Transverse colon (tissue), 4 donors: ENCODE data around the gene PCBP2. TPM values are rescaled to one million over a fixed set of nuclear protein-coding genes. Genes with fewer than 3 reads are reported as not detected.

Experiments
- DNase-seq: peaks from one replicate; pipeline ENCODE4 v3.0.0-alpha.2; 2019
- H3K27ac ChIP-seq, 4 donors: fragments of 200-600 bp; sonication (generic); 2 replicates each; pipeline ENCODE4 v1.5.1; 2016 to 2018; ENCODE audit warnings: inconsistent platforms in 4 of 4
- H3K27me3 ChIP-seq: fragments of 200-600 bp; sonication (generic); 2 replicates; pipeline ENCODE4 v1.5.1; 2017; ENCODE audit warnings: inconsistent platforms
- H3K36me3 ChIP-seq, 4 donors: fragments of 200-600 bp; sonication (generic); 2 replicates each; pipeline ENCODE4 v1.5.1; 2017 to 2019; ENCODE audit warnings: inconsistent platforms in 4 of 4
- H3K4me1 ChIP-seq, 4 donors: fragments of 200-600 bp; sonication (generic); 2 replicates each; pipeline ENCODE4 v1.5.1; 2017 to 2020; ENCODE audit warnings: inconsistent platforms in 4 of 4
- H3K4me3 ChIP-seq, 4 donors: fragments of 200-600 bp; sonication (generic); 1 replicate in 1 of 4; 2 replicates in 3 of 4; pipeline versions ENCODE4 v1.5.1 to v1.6.1; 2017 to 2019; ENCODE audit warnings: inconsistent platforms in 4 of 4
- H3K9me3 ChIP-seq, 2 donors: fragments of 200-600 bp; sonication (generic); 2 replicates each; pipeline ENCODE4 v1.5.1; 2017 to 2019; ENCODE audit warnings: inconsistent platforms in 2 of 2
- EP300 ChIP-seq: sonication (generic); formaldehyde crosslinking; IDR thresholded peaks from one replicate; pipeline ENCODE4 v1.6.1; 2017; ENCODE audit warnings: antibody characterized with exemption, low read depth
- POLR2A ChIP-seq: fragments of 450-650 bp; IDR thresholded peaks from one replicate; pipeline ENCODE4 v1.6.1; 2016; ENCODE audit warnings: antibody characterized with exemption, mild to moderate bottlenecking, moderate library complexity
- POLR2AphosphoS5 ChIP-seq, 3 donors: sonication (generic); formaldehyde crosslinking; IDR thresholded peaks; one replicate each; pipeline ENCODE4 v1.6.1; 2016; ENCODE audit warnings: antibody characterized with exemption in 3 of 3
- WGBS, 2 donors: methylation state at CpG; one replicate each; pipeline ENCODE4 v1.1.5; 2018; ENCODE audit warnings: low coverage in 1 of 2; 5-methylcytosine and 5-hydroxymethylcytosine counted together
- in situ Hi-C, 4 donors: fragments of 200-750 bp; cut with MboI; loops; one replicate each; pipeline versions ENCODE4 v1.15.0 to v1.15.1; 2017; ENCODE audit warnings: low sequenced_read_pairs in 3 of 4, low pct_ligation_motif_present in 1 of 4, low pct_unique_long_range_greater_than_20kb in 1 of 4
- intact Hi-C: fragments of 100-400 bp; cut with DNase I; formaldehyde crosslinking; loops from one replicate; pipeline ENCODE4 v1.15.1; 2023; ENCODE audit warnings: low total_unique reads
- total RNA-seq, 4 donors: library from RNA; depleted of rRNA; stranded (reverse); fragments of >200 nt; gene quantifications; one replicate each; pipeline ENCODE4 v1.1.0, GENCODE V29; 2016
- TF ChIP-seq, protein P1 (sequence below), 5 experiments: fragments of 200-600 bp in 3 of 5; fragments of 450-650 bp in 2 of 5; sonication (generic) in 3 of 5; IDR thresholded peaks; 1 replicate in 2 of 5; 2 replicates in 3 of 5; pipeline ENCODE4 v1.5.1; 2016 to 2017; ENCODE audit warnings: antibody characterized with exemption in 5 of 5, inconsistent platforms in 3 of 5, mild to moderate bottlenecking in 2 of 5, moderate library complexity in 1 of 5

The PCBP2 gene
- total RNA-seq, 4 donors from 2014 or later: 340 to 492 (median 432) TPM

DNA sequence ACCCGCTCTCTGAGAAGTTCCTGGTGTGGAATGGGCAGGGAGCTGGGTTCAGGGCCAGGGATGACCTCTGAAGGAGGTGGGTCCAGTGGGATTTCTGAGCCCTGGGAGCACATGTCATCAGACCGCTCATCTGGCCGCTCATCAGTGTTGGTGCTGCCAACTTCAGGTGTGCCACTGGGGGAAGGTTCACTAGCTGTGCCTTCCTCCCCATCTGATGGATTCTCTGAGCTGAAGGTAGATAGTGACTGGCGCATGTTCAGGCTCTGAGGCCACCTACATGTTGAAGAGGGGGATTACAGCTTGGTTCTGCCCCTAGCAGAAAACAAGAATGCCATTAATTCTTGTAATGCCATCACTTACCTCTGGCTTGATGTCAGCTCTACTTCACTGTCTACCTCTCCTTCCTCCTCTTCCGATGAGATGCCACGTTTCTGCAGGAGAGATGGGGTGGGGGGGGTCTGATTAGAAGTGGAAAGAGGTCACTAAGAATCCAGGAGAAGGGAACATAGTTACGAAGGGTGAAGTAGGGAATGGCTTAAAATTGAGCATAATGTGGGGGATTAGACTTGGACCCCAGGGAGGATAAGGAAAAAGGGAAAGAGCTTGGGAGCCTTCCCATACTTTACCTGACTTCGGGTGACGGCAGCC lies 30.2 kb downstream of the PCBP2 start:
- Histone ChIP-seq H3K9me3 (no peaks in the 10 kb centered on the region), H3K36me3 (peaks cover 0 to 37% (median 15%) of the 10 kb centered on the region in 4 donors), H3K27ac (no peak overlapping the region), H3K4me3 (no peak overlapping the region), H3K27me3 (no peaks in the 10 kb centered on the region), H3K4me1 (peaks cover 0 to 12% (median 9%) of the 10 kb centered on the region in 4 donors)
- in situ Hi-C loops (no loop called here), intact Hi-C loops (no loop called here)
- no peak for DNase-seq
- TF ChIP-seq POLR2AphosphoS5 (IDR thresholded peaks at IDR 0.05) (peak in 1 of 3 donors; percentile 1), POLR2A (no peak)
- WGBS, 2 donors: 78 to 97% methylated on average over 5 to 9 of the region's 9 CpGs

DNA sequence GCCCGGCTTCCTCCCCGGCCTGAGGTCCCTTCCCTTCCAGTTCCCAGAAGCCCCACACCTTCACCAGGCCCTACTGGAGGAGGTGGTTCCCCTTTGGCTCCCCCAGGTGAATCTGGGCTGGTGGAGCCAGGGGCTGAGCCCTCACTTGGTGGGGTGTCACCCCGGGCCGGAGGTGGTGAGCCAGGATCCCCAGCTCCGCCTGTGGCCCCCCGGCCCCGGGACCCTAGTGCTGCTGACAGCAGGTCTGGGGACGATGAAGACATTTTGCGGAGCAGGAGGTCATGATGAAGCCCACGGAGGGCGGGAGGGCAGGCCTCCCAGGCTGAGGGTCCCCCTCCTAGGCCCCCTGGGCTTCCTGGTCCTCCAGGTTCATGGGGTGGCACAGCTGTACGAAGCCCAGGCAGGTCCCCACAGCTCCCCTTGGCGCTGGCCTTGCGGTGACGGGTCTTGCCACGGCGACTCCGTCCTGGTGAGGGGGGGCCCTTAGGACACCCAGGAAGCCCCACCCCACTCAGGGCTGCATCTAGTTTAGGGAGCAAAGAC lies 30.8 kb downstream of the PCBP2 start:
- peaks cover 0 to 34% (median 13%) of the 10 kb centered on the region in 4 donors for H3K36me3 ChIP-seq
- TF ChIP-seq, protein P1, sequence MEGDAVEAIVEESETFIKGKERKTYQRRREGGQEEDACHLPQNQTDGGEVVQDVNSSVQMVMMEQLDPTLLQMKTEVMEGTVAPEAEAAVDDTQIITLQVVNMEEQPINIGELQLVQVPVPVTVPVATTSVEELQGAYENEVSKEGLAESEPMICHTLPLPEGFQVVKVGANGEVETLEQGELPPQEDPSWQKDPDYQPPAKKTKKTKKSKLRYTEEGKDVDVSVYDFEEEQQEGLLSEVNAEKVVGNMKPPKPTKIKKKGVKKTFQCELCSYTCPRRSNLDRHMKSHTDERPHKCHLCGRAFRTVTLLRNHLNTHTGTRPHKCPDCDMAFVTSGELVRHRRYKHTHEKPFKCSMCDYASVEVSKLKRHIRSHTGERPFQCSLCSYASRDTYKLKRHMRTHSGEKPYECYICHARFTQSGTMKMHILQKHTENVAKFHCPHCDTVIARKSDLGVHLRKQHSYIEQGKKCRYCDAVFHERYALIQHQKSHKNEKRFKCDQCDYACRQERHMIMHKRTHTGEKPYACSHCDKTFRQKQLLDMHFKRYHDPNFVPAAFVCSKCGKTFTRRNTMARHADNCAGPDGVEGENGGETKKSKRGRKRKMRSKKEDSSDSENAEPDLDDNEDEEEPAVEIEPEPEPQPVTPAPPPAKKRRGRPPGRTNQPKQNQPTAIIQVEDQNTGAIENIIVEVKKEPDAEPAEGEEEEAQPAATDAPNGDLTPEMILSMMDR (IDR thresholded peaks at IDR 0.05): no peak
- peak in 1 of 3 donors; percentile 7 for TF ChIP-seq POLR2AphosphoS5 (IDR thresholded peaks at IDR 0.05)
- no peak overlapping the region for H3K4me3 ChIP-seq
- peaks cover 0 to 12% (median 9%) of the 10 kb centered on the region in 4 donors for H3K4me1 ChIP-seq
- H3K27ac ChIP-seq: peak overlapping the region in 2 of 4 donors; percentile 44 to 56
- in situ Hi-C loops: no loop called here
- DNase-seq: no peak
- WGBS, 2 donors: 60 to 88% methylated on average over 1 to 18 of the region's 18 CpGs
- H3K27me3 ChIP-seq: no peaks in the 10 kb centered on the region
- intact Hi-C loops: no loop called here
- H3K9me3 ChIP-seq: no peaks in the 10 kb centered on the region

DNA sequence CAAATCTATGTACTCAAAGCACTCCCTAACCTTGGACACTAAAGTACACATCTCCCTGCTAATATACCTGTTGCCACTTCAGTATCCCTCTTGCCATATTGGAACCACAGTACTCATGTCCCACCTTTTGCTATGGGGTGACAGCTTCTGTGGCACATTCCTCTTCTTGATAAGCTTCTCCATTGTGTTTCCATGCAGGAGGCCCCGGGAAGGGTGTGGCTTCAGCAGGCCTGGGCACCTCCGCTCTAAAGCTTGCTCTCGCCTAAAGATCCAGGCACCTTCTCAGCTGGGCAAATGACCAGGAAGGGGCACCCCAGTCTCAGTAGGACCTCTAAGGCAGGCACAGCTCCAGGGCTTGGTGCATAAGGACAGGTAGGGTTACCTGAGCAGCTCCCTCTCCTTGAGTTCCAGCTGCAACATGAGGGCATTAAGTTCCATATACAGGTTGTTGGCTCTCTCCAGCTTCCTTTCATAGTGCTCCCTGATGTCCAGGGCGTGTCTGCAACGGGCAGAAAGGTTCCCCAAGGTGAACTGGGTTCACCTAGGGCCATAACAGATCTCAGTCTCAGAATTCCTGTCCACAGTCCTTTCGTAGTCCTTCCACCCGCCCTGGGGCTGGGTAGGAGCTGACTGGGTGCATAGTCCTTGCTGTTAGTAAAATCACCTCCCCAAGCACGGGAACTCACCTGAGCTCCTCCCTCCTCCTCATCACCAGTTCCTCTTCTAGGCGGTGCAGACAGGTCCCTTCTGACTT lies 31.5 kb downstream of the PCBP2 start:
- Histone ChIP-seq H3K27me3 (no peaks in the 10 kb centered on the region), H3K4me1 (peaks cover 0 to 11% (median 7%) of the 10 kb centered on the region in 4 donors), H3K27ac (peak overlapping the region in 3 of 4 donors; percentile 2 to 56 (median 47)), H3K9me3 (no peaks in the 10 kb centered on the region), H3K4me3 (no peak overlapping the region), H3K36me3 (peaks cover 0 to 30% (median 10%) of the 10 kb centered on the region in 4 donors)
- TF ChIP-seq POLR2AphosphoS5 (IDR thresholded peaks at IDR 0.05): peak in 2 of 3 donors; percentile 33 to 35
- no peak for TF ChIP-seq POLR2A
- TF ChIP-seq EP300: no peak
- TF ChIP-seq, protein P1 (IDR thresholded peaks at IDR 0.05): no peak
- in situ Hi-C loops (no loop called here), intact Hi-C loops (no loop called here)
- 59% methylated on average over 9 of the region's 9 CpGs; no CpG with 5 or more reads in 1 of the 2 donors for WGBS, 2 donors
- peak; percentile 44 for DNase-seq

DNA sequence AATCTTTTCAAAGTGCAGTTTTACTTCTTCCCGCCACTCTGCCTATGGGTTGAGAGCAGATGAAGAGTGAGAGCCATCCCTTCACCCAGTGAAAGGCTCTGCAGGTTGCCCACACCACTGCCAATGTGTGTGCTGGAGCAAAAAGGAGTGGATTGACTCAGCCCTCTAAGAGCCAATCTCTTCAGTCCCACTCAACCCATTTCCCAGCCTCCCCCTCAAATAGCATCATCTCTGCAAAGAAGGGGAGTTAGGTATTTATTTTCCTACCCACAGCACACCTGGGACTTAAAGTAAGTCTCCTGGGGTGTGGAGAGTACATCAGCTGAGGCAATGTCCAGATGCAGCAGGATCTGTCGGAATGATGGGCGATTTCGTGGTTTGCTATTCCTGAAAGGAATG lies 32.1 kb downstream of the PCBP2 start:
- in situ Hi-C loops: no loop called here
- intact Hi-C loops: no loop called here
- no peak overlapping the region for H3K4me3 ChIP-seq
- peak overlapping the region in 1 of 4 donors; percentile 1 for H3K27ac ChIP-seq
- no peak for DNase-seq
- H3K9me3 ChIP-seq: no peaks in the 10 kb centered on the region
- 95 to 100% methylated on average over 2 to 4 of the region's 4 CpGs for WGBS, 2 donors
- H3K4me1 ChIP-seq: peaks cover 0 to 11% (median 7%) of the 10 kb centered on the region in 4 donors
- TF ChIP-seq, protein P1 (IDR thresholded peaks at IDR 0.05): no peak
- no peak for TF ChIP-seq POLR2AphosphoS5 (IDR thresholded peaks at IDR 0.05)
- TF ChIP-seq EP300: no peak
- no peak for TF ChIP-seq POLR2A
- no peaks in the 10 kb centered on the region for H3K27me3 ChIP-seq
- peaks cover 0 to 26% (median 7%) of the 10 kb centered on the region in 4 donors for H3K36me3 ChIP-seq
